ENCODE results near the gene ICE2.

The ICE2 gene

DNA sequence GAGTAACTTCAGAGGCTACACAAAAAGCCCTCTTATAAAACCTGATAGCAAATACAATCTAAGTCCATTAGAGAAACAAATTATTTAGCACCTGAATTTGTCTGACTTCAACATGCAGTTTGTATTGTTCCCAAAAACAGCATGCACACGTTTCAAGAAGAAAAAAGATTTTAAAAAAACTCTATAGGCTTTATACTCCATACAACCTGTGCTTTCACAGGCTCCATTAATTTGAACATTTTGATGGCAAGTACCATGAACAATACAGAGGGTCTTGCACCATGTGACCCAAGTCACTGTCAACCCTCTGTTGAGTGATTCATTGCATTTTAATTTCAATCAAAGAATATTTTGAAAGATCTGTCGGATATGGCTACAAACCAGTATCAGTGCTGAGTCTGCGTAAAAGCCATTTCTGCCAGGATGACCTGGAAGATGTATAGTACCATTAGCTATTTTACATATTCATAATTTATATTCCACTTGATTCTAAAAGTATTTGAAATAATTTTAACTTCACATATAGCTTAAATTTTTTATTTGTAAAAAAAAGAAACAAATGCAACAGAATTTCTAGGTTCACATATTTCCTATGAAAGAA, 94.3 kb downstream of the ICE2 start:
- Histone ChIP-seq H2BK120ac (ENCODE audit: low read depth, low read length) (no peak overlapping the region), H2BK5ac (ENCODE audit: low read length) (no peak overlapping the region), H4K5ac (ENCODE audit: low read length) (no peak overlapping the region), H3K9ac (ENCODE audit: low read length) (no peak overlapping the region), H3K4me3 (ENCODE audit: low read length) (no peak overlapping the region), H2BK15ac (replicated peaks; ENCODE audit: low read depth) (no peak overlapping the region), H3K4ac (ENCODE audit: low read depth, low read length) (no peak overlapping the region), H3K79me2 (ENCODE audit: control insufficient read depth, insufficient read depth, low read length) (peaks cover 31% of the 10 kb centered on the region), H3K79me1 (ENCODE audit: low read length) (peaks cover 29% of the 10 kb centered on the region), H3K23ac (ENCODE audit: low read length) (no peak overlapping the region), H3K27me3 (ENCODE audit: insufficient read depth, low read length, poor library complexity) (no peaks in the 10 kb centered on the region), H4K8ac (ENCODE audit: low read depth, low read length) (no peak overlapping the region), H3K18ac (ENCODE audit: low read length) (no peak overlapping the region), H3K36me3 (ENCODE audit: control insufficient read depth, insufficient read depth, low read length) (peaks cover 12% of the 10 kb centered on the region), H3K4me1 (ENCODE audit: control insufficient read depth, low read depth, low read length) (no peaks in the 10 kb centered on the region), H2AK5ac (ENCODE audit: low read length) (no peak overlapping the region), H3K4me2 (ENCODE audit: low read length) (no peak overlapping the region), H3K56ac (ENCODE audit: low read length) (no peak overlapping the region), H3K27ac (ENCODE audit: low read depth, low read length) (no peak overlapping the region)
- DNase-seq: no peak
- WGBS (ENCODE audit: extremely low coverage, insufficient coverage, low lambda C conversion rate): no CpG with 5 or more reads among the region's 3 CpGs

DNA sequence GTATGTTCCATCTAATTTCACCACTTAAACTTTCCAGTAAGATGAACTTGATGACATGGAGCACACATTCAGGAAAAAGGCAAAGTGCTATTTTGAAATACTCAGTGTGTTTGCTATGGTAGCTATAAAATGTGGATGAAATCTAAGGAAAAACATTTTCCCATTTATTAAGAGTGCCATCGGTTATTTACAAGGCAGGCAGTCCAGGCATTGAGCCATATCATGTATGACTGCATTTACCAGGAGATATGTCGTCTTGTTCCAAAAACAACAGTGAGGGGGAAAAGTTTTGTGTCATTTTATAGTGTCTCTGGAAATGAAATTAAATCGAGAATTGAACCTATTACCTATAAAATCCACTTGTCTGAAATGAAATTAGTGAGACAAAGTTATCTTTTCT, 94.9 kb downstream of the ICE2 start:
- Histone ChIP-seq H4K8ac (ENCODE audit: low read depth, low read length) (no peak overlapping the region), H3K4me2 (ENCODE audit: low read length) (no peak overlapping the region), H3K56ac (ENCODE audit: low read length) (no peak overlapping the region), H2BK120ac (ENCODE audit: low read depth, low read length) (no peak overlapping the region), H3K36me3 (ENCODE audit: control insufficient read depth, insufficient read depth, low read length) (peaks cover 13% of the 10 kb centered on the region), H2AK5ac (ENCODE audit: low read length) (no peak overlapping the region), H2BK15ac (replicated peaks; ENCODE audit: low read depth) (no peak overlapping the region), H3K79me2 (ENCODE audit: control insufficient read depth, insufficient read depth, low read length) (peaks cover 25% of the 10 kb centered on the region), H2BK5ac (ENCODE audit: low read length) (no peak overlapping the region), H3K4me3 (ENCODE audit: low read length) (no peak overlapping the region), H3K9ac (ENCODE audit: low read length) (no peak overlapping the region), H3K27me3 (ENCODE audit: insufficient read depth, low read length, poor library complexity) (no peaks in the 10 kb centered on the region), H3K4ac (ENCODE audit: low read depth, low read length) (no peak overlapping the region), H4K5ac (ENCODE audit: low read length) (no peak overlapping the region), H3K18ac (ENCODE audit: low read length) (no peak overlapping the region), H3K27ac (ENCODE audit: low read depth, low read length) (no peak overlapping the region), H3K23ac (ENCODE audit: low read length) (no peak overlapping the region), H3K4me1 (ENCODE audit: control insufficient read depth, low read depth, low read length) (no peaks in the 10 kb centered on the region), H3K79me1 (ENCODE audit: low read length) (peaks cover 27% of the 10 kb centered on the region)
- WGBS (ENCODE audit: extremely low coverage, insufficient coverage, low lambda C conversion rate): no CpG with 5 or more reads among the region's 3 CpGs
- DNase-seq: no peak

DNA sequence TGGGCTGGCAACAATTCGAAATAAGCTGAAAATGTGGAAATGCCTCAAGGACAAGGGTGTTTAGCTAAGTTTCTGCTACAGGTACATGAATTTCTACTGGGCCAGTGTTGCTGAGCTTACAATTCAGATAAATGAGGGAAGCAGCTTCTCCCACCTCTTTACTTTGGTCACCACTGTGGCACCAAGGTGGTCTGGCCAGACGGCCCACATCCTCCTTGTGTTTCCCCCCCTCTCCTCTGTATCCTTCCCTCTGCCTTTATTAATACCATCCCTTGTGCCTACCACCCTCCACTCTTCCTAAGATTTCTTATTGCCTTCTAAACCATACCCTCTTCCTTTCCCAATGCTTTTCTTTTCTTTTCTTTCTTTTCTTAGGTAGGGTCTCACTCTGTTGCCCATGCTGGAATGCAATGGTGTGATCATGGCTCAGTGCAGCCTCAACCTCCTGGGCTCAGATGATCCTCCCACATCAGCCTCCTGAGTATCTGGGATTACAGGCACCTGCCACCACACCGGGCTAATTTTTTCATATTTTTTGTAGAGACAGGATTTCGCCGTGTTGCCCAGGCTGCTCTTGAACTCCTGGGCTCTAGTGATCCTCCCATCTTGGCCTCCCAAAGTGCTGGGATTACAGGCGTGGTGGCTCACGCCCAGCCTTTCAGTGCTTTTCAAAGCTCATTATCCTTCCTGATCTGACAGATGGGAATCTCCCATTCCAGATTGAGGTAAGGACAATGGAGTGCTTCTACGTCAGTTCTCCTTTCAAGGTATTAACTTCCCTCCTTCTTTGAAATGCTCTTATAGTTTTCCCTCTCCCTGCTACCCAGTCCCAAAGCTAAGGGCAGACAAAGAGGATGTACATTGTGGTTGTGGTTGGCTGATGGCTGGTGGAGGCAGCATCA, 95.9 kb downstream of the ICE2 start:
- DNase-seq: no peak
- H3K27me3 ChIP-seq (ENCODE audit: insufficient read depth, low read length, poor library complexity): no peaks in the 10 kb centered on the region
- no peak overlapping the region for H4K5ac ChIP-seq (ENCODE audit: low read length)
- no peak overlapping the region for H3K9ac ChIP-seq (ENCODE audit: low read length)
- no peak overlapping the region for H3K4me3 ChIP-seq (ENCODE audit: low read length)
- no CpG with 5 or more reads among the region's 8 CpGs for WGBS (ENCODE audit: extremely low coverage, insufficient coverage, low lambda C conversion rate)
- H2BK120ac ChIP-seq (ENCODE audit: low read depth, low read length): no peak overlapping the region
- H3K4me1 ChIP-seq (ENCODE audit: control insufficient read depth, low read depth, low read length): no peaks in the 10 kb centered on the region
- H3K4ac ChIP-seq (ENCODE audit: low read depth, low read length): no peak overlapping the region
- no peak overlapping the region for H2BK5ac ChIP-seq (ENCODE audit: low read length)
- H3K27ac ChIP-seq (ENCODE audit: low read depth, low read length): no peak overlapping the region
- H3K79me1 ChIP-seq (ENCODE audit: low read length): peaks cover 24% of the 10 kb centered on the region
- no peak overlapping the region for H3K18ac ChIP-seq (ENCODE audit: low read length)
- H3K36me3 ChIP-seq (ENCODE audit: control insufficient read depth, insufficient read depth, low read length): peaks cover 13% of the 10 kb centered on the region
- peaks cover 15% of the 10 kb centered on the region for H3K79me2 ChIP-seq (ENCODE audit: control insufficient read depth, insufficient read depth, low read length)
- H3K4me2 ChIP-seq (ENCODE audit: low read length): no peak overlapping the region
- H4K8ac ChIP-seq (ENCODE audit: low read depth, low read length): no peak overlapping the region
- no peak overlapping the region for H2AK5ac ChIP-seq (ENCODE audit: low read length)
- no peak overlapping the region for H2BK15ac ChIP-seq (replicated peaks; ENCODE audit: low read depth)
- H3K23ac ChIP-seq (ENCODE audit: low read length): no peak overlapping the region
- H3K56ac ChIP-seq (ENCODE audit: low read length): no peak overlapping the region

DNA sequence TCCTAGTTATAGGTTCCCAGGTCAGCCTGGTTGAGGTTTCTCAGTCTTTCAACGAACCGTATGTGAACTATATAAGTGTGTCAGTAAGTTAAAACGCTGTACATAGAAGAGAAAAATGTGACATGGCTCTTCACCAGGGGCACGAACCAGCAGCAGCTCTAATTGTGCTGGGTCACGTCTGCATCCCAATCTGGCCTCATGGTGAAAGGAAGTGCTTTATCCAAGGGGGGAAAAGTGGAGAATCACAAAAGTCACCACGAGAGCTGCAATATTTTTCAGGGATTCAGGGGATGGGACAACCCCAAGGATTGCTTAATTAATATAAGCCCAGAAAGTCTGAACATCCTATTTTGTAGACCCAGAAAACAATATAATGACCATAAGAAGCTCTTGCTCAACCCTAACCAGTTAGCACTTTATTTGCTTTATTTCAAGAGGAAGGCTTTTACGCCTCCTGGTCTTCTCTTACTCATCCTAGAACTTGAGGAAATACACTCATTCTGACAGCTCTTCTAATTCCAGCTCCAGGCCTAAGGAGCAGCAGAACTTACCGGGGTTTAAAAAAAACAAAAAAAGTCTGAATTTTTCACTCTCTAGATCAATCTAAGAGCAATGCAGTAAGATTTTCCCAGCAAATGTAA, 97.7 kb downstream of the ICE2 start:
- no peak overlapping the region for H2BK5ac ChIP-seq (ENCODE audit: low read length)
- WGBS (ENCODE audit: extremely low coverage, insufficient coverage, low lambda C conversion rate): no CpG with 5 or more reads among the region's 8 CpGs
- H4K5ac ChIP-seq (ENCODE audit: low read length): no peak overlapping the region
- no peaks in the 10 kb centered on the region for H3K4me1 ChIP-seq (ENCODE audit: control insufficient read depth, low read depth, low read length)
- no peak overlapping the region for H2AK5ac ChIP-seq (ENCODE audit: low read length)
- H3K9ac ChIP-seq (ENCODE audit: low read length): no peak overlapping the region
- H3K23ac ChIP-seq (ENCODE audit: low read length): no peak overlapping the region
- H3K27me3 ChIP-seq (ENCODE audit: insufficient read depth, low read length, poor library complexity): no peaks in the 10 kb centered on the region
- no peak overlapping the region for H3K4me3 ChIP-seq (ENCODE audit: low read length)
- H3K79me1 ChIP-seq (ENCODE audit: low read length): peaks cover 20% of the 10 kb centered on the region
- peaks cover 6% of the 10 kb centered on the region for H3K79me2 ChIP-seq (ENCODE audit: control insufficient read depth, insufficient read depth, low read length)
- no peak overlapping the region for H3K4me2 ChIP-seq (ENCODE audit: low read length)
- DNase-seq: no peak
- H3K27ac ChIP-seq (ENCODE audit: low read depth, low read length): no peak overlapping the region
- H2BK120ac ChIP-seq (ENCODE audit: low read depth, low read length): no peak overlapping the region
- no peak overlapping the region for H3K4ac ChIP-seq (ENCODE audit: low read depth, low read length)
- no peak overlapping the region for H3K56ac ChIP-seq (ENCODE audit: low read length)
- peaks cover 16% of the 10 kb centered on the region for H3K36me3 ChIP-seq (ENCODE audit: control insufficient read depth, insufficient read depth, low read length)
- H3K18ac ChIP-seq (ENCODE audit: low read length): no peak overlapping the region
- no peak overlapping the region for H4K8ac ChIP-seq (ENCODE audit: low read depth, low read length)
- H2BK15ac ChIP-seq (replicated peaks; ENCODE audit: low read depth): no peak overlapping the region

DNA sequence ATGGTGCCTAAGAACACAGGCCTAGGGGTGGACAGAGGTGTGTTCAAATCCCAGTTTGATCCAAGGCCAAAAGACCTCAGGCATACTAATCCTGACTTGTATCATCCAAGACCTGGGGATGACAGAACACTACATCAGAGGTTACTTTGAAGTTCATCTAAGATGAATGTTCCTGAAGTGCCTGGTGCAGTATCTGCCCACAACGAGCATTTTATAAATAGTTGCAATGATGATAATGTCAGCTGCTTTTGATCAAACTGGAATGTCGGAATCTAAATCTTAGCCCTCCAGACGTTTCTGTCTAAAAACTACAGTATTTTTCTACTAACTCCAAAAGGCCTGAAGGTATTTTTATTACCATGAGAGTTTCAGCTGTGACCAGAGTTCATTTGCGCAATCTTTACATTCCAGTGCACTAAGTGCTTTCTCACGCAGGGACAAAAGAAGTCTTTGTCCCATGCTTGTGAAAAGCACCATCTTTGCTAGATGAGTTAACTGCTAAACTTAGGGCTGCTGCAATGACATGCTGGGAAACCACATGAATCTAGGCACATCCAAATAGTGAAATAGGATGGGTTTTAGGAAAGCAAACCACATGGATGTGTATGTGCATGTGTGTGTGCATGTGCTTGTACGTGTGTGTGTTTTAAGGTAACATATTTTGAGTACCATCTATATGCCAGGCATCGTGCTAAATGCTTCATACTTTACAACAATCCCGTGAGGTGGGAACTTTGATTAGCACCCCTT, 99.2 kb downstream of the ICE2 start:
- H2AK5ac ChIP-seq (ENCODE audit: low read length): no peak overlapping the region
- no peak overlapping the region for H2BK15ac ChIP-seq (replicated peaks; ENCODE audit: low read depth)
- peak; percentile 41 for DNase-seq
- no peak overlapping the region for H3K56ac ChIP-seq (ENCODE audit: low read length)
- no peak overlapping the region for H3K9ac ChIP-seq (ENCODE audit: low read length)
- H3K79me2 ChIP-seq (ENCODE audit: control insufficient read depth, insufficient read depth, low read length): peaks cover 3% of the 10 kb centered on the region
- H3K4me1 ChIP-seq (ENCODE audit: control insufficient read depth, low read depth, low read length): peaks cover 2% of the 10 kb centered on the region
- no peak overlapping the region for H3K18ac ChIP-seq (ENCODE audit: low read length)
- H3K27me3 ChIP-seq (ENCODE audit: insufficient read depth, low read length, poor library complexity): no peaks in the 10 kb centered on the region
- H2BK5ac ChIP-seq (ENCODE audit: low read length): no peak overlapping the region
- WGBS (ENCODE audit: extremely low coverage, insufficient coverage, low lambda C conversion rate): no CpG with 5 or more reads among the region's 8 CpGs
- no peak overlapping the region for H3K27ac ChIP-seq (ENCODE audit: low read depth, low read length)
- H3K36me3 ChIP-seq (ENCODE audit: control insufficient read depth, insufficient read depth, low read length): peaks cover 18% of the 10 kb centered on the region
- no peak overlapping the region for H4K5ac ChIP-seq (ENCODE audit: low read length)
- H2BK120ac ChIP-seq (ENCODE audit: low read depth, low read length): no peak overlapping the region
- H3K4me2 ChIP-seq (ENCODE audit: low read length): no peak overlapping the region
- H3K4ac ChIP-seq (ENCODE audit: low read depth, low read length): no peak overlapping the region
- H3K4me3 ChIP-seq (ENCODE audit: low read length): no peak overlapping the region
- H4K8ac ChIP-seq (ENCODE audit: low read depth, low read length): no peak overlapping the region
- H3K79me1 ChIP-seq (ENCODE audit: low read length): peaks cover 24% of the 10 kb centered on the region
- H3K23ac ChIP-seq (ENCODE audit: low read length): no peak overlapping the region
